Adipocyte (in vitro differentiated cells): ENCODE results near the gene SFXN5.

ENCODE experiments used
- DNase-seq: peaks from one replicate; pipeline ENCODE4 v3.0.0-alpha.2; 2015; ENCODE audit warnings: low read depth
- H3K27me3 ChIP-seq: replicated peaks from 2 replicates; pipeline ENCODE4 v1.7.0; 2013; ENCODE audit warnings: mild to moderate bottlenecking, low read length, moderate library complexity; ENCODE audit not compliant: control insufficient read depth, insufficient read depth
- H3K36me3 ChIP-seq: 2 replicates; pipeline ENCODE4 v1.7.0; 2013; ENCODE audit warnings: low read length, mild to moderate bottlenecking, moderate library complexity; ENCODE audit not compliant: control insufficient read depth, insufficient read depth, severe bottlenecking
- H3K4me1 ChIP-seq: 2 replicates; pipeline ENCODE4 v1.7.0; 2013; ENCODE audit warnings: mild to moderate bottlenecking, low read length, moderate library complexity; ENCODE audit not compliant: control insufficient read depth, insufficient read depth
- H3K4me3 ChIP-seq: 2 replicates; pipeline ENCODE4 v1.7.0; 2013; ENCODE audit warnings: mild to moderate bottlenecking, low read length, moderate library complexity
- H3K9ac ChIP-seq: 2 replicates; pipeline ENCODE4 v1.7.0; 2013; ENCODE audit warnings: mild to moderate bottlenecking, low read length, moderate library complexity
- H3K9me3 ChIP-seq: 2 replicates; pipeline ENCODE4 v1.7.0; 2013; ENCODE audit warnings: mild to moderate bottlenecking, low read length, moderate library complexity; ENCODE audit not compliant: control insufficient read depth

The SFXN5 gene

DNA sequence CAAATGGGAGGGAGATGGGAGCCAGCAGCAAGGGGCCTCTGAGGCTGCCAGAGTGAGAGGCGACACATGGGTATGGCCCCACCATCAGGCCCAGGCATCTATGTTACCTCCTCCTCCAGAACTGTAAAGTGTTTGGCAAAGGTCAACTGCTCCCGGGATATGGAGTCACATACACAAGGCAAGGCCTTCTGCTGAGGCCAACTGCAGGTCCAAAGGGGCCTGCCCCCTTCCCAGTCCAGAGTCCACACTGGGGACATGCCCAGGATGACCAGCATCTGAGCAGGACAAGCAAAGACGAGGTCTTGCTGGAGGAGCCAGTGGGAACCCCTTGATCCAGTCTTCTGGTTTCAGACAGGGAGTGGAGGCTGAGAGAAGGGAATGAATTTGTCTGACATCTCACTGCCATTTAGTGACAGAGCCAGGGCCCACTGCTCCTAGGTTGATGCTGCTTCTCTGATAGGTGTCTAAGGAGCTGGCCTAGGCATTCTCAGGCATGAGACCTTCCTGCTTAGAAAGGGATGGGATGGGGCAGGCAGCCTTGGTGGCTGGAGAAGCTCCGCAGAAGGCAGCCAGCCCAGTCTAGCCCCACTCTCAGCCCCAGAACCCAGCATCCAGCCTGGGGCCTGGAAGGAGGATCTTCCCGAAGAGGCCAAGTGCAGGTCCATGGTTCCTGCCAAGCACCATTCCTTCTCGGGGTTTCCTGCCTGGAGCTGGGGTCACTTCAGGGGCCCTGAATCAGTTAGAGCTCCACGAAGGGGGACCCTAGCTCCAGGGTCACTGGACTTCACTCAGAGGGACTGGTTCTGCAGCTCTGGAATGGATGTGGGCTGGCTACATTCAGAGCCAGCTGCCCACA is 127.7 kb downstream of the SFXN5 start:
- H3K4me3 ChIP-seq: no peak overlapping the region
- H3K27me3 ChIP-seq: no peaks in the 10 kb centered on the region
- H3K9me3 ChIP-seq: no peaks in the 10 kb centered on the region
- no peak for DNase-seq
- no peaks in the 10 kb centered on the region for H3K36me3 ChIP-seq
- no peak overlapping the region for H3K9ac ChIP-seq
- peaks cover 5% of the 10 kb centered on the region for H3K4me1 ChIP-seq

- no peak overlapping the region for H3K4me3 ChIP-seq
- no peak overlapping the region for H3K9ac ChIP-seq
- no peaks in the 10 kb centered on the region for H3K9me3 ChIP-seq
- peaks cover 5% of the 10 kb centered on the region for H3K4me1 ChIP-seq
- DNase-seq: no peak
- H3K36me3 ChIP-seq: no peaks in the 10 kb centered on the region
- peaks cover 3% of the 10 kb centered on the region for H3K27me3 ChIP-seq
Measured at GRCh38 chr2:72942881-72943418, 128.6 kb downstream of the SFXN5 start.

DNA sequence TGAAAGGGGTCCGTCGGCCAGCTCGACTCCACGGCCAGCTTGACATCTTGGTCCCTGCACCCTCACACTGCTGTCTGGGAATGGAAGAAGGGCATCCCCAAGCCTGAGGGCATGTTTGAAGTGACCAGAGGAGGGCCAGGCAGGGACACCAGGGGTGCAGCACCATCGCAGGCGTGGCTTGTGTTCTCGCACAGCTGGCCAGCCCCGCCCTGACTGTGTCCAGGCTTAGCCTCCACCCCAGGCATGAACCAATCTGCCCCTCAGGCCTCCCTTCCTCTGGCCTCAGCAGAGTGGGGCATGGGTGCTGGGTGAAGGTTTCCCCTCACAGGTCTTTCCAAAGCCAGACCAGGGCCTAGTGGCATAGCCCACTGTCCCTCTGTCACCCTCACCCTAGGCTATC is 129.2 kb downstream of the SFXN5 start:
- Histone ChIP-seq H3K27me3 (peaks cover 9% of the 10 kb centered on the region), H3K4me3 (no peak overlapping the region), H3K9me3 (no peaks in the 10 kb centered on the region)

GRCh38 chr2:72940786-72941185 is 130.7 kb downstream of the SFXN5 start:
- Histone ChIP-seq H3K4me3 (no peak overlapping the region), H3K4me1 (peaks cover 5% of the 10 kb centered on the region), H3K27me3 (peaks cover 22% of the 10 kb centered on the region), H3K36me3 (no peaks in the 10 kb centered on the region), H3K9ac (no peak overlapping the region), H3K9me3 (no peaks in the 10 kb centered on the region)
- DNase-seq: peak; percentile 66

More for the DNA sequence above, 129.2 kb downstream of the SFXN5 start:
- no peak overlapping the region for H3K9ac ChIP-seq
- DNase-seq: no peak
- no peaks in the 10 kb centered on the region for H3K36me3 ChIP-seq
- H3K4me1 ChIP-seq: peaks cover 5% of the 10 kb centered on the region

DNA sequence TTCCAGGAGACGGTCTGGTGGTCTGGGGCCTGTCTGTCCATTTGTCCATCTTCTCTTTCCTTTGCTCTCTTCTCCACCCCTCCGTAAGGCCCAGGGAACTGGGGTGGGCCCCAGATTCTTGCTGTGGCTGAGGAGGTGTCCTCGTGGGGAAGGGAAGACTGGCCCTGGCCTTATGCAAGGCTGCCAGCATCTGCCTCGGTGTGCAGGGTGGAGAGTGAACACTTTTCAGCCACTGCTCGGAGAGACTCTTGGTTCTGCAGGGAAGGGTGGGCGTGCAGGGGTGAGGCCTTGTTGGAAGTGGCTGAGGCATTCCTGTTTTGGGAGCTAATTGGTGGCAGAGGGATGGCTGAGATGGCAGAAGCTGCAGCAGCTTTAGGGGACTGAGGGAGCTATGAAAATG is 131.2 kb downstream of the SFXN5 start:
- H3K4me3 ChIP-seq: no peak overlapping the region
- H3K9ac ChIP-seq: no peak overlapping the region
- no peaks in the 10 kb centered on the region for H3K9me3 ChIP-seq
- no peak for DNase-seq
- peaks cover 27% of the 10 kb centered on the region for H3K27me3 ChIP-seq
- H3K4me1 ChIP-seq: peaks cover 5% of the 10 kb centered on the region
- no peaks in the 10 kb centered on the region for H3K36me3 ChIP-seq

- no peaks in the 10 kb centered on the region for H3K36me3 ChIP-seq
- peaks cover 39% of the 10 kb centered on the region for H3K27me3 ChIP-seq
- peaks cover 5% of the 10 kb centered on the region for H3K4me1 ChIP-seq
- no peaks in the 10 kb centered on the region for H3K9me3 ChIP-seq
- no peak overlapping the region for H3K4me3 ChIP-seq
- DNase-seq: no peak
- H3K9ac ChIP-seq: no peak overlapping the region
Measured at GRCh38 chr2:72938455-72938854, 133.1 kb downstream of the SFXN5 start.

- H3K27me3 ChIP-seq: peaks cover 47% of the 10 kb centered on the region
Measured at GRCh38 chr2:72937356-72937669, 134.2 kb downstream of the SFXN5 start.

DNA sequence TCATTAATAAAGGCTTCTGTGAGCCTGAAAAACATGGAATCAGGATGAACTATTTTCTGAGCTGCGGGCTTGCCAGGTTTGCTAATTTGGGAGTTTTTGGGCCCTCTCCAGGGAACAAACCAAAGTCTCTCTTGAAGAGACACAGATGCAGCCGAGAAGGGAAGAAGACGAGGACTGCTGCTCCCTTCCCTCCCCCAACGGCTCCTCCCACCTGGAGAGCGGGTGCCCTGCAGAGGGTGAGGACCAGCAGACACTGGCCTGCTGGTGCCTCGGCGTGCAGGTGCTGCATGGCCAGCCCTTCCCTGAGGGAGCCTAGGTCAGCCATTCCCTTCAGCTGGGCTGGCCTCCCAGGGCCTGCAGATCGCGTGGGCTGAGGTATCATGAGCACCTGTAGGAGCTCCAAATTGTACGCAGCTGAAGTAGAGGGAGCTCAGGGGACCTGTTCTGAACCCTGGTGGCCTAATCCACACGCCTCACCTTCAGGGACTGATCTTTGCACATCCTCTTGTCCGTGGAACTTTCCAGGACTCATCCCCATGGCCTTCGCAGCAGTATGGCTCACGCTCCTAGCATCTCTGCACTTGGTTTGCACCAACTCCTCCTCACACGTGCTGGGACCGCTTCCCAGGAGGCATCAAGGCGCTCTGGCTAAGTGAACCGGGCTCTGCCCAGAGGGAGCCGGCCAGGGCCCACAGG is 134.7 kb downstream of the SFXN5 start:
- Histone ChIP-seq H3K36me3 (no peaks in the 10 kb centered on the region), H3K9me3 (no peaks in the 10 kb centered on the region), H3K4me3 (no peak overlapping the region), H3K9ac (no peak overlapping the region), H3K27me3 (peaks cover 49% of the 10 kb centered on the region), H3K4me1 (peaks cover 5% of the 10 kb centered on the region)
- DNase-seq: no peak

More at GRCh38 chr2:72937356-72937669, 134.2 kb downstream of the SFXN5 start:
- H3K9ac ChIP-seq: no peak overlapping the region
- no peak overlapping the region for H3K4me3 ChIP-seq
- DNase-seq: no peak
- peaks cover 5% of the 10 kb centered on the region for H3K4me1 ChIP-seq
- H3K36me3 ChIP-seq: no peaks in the 10 kb centered on the region
- H3K9me3 ChIP-seq: no peaks in the 10 kb centered on the region

DNA sequence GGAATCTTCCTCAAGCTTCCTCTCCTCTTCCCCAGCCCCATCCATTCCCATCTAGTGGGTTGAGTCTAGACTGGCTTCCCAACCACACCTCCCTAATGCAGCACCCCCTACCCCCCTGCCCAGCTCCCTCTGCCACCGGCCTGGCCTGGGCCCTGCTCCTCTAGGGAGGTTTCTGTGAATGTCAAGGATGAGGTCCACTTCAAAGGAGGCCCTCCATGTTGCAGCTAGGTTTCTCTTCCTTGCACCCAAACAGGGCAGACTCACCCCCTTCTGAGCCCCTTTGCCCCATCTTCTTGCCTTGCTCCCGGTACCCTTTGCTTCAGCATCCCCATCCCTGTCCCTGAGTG is 135.9 kb downstream of the SFXN5 start:
- no peaks in the 10 kb centered on the region for H3K36me3 ChIP-seq
- H3K9ac ChIP-seq: no peak overlapping the region
- H3K27me3 ChIP-seq: peaks cover 49% of the 10 kb centered on the region
- H3K4me3 ChIP-seq: no peak overlapping the region
- H3K9me3 ChIP-seq: no peaks in the 10 kb centered on the region
- no peaks in the 10 kb centered on the region for H3K4me1 ChIP-seq
- DNase-seq: no peak

DNA sequence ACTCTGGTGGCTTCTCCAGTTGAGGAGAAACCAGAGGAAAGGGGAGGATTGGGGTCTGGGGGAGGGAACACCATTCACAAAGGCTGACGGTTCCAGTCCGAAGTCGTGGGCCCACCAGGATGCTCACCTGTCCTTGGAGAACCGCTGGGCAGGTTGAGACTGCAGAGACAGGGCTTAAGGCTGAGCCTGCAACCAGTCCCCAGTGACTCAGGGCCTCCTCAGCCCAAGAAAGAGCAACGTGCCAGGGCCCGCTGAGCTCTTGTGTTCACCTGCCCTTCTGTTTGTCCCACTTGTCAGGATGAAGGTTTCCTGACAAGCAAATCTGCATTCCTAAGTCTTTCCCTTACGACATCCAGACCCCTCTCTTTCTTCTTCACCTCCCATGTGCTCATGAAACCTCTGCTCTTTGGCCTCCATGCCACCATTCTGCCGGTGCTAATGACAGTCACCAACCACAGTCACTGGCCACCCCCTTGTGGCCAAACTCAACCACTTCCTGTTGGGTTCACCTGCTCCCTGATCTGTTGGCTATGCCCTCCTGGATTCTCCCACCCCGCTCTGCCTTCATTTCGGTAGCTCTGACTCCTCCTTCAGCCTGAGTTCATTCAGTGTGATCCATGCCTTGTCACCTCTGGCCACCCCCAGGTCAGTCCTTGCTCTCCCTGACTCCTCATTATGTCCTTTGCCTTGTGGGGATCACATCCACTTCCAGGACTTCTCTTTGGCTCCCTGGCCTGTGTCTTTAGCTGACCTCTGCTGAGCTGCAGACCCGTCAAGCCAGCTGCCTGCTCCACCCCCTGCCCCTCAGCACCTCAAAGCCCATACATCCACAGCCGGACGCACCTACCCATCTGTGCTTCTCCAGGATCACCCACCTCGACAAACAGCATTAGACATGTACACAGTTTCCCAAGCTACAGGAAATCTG is 136.6 kb downstream of the SFXN5 start:
- Histone ChIP-seq H3K4me1 (no peaks in the 10 kb centered on the region), H3K9me3 (no peaks in the 10 kb centered on the region)

More for the DNA sequence above, 136.6 kb downstream of the SFXN5 start:
- no peak overlapping the region for H3K4me3 ChIP-seq
- no peaks in the 10 kb centered on the region for H3K36me3 ChIP-seq
- no peak for DNase-seq
- peaks cover 55% of the 10 kb centered on the region for H3K27me3 ChIP-seq
- H3K9ac ChIP-seq: no peak overlapping the region
